Karpas-422 (cell line): Measurements from ENCODE around the gene PELI2. TPM values are rescaled to one million over a fixed set of nuclear protein-coding genes. Genes with fewer than 3 reads are reported as not detected.
A peak's percentile ranks its signal among the peaks of the same experiment; 100 is the strongest.

Experiments used
- DNase-seq: peaks from one replicate; pipeline ENCODE4 v3.0.0-alpha.2; 2015
- H2AFZ ChIP-seq: fragments of 200-600 bp; sonication (generic); 2 replicates; pipeline ENCODE4 v1.6.1; 2014; ENCODE audit warnings: antibody characterized with exemption, low read length, mixed read lengths
- H3K27ac ChIP-seq: fragments of 200-600 bp; sonication (generic); 2 replicates; pipeline ENCODE4 v1.5.1; 2014; ENCODE audit warnings: mild to moderate bottlenecking, low read length, moderate library complexity
- H3K27me3 ChIP-seq: fragments of 200-600 bp; sonication (generic); 2 replicates; pipeline ENCODE4 v1.6.1; 2014; ENCODE audit warnings: low read length, mixed read lengths
- H3K36me3 ChIP-seq: fragments of 200-600 bp; sonication (generic); 2 replicates; pipeline ENCODE4 v1.6.1; 2014; ENCODE audit warnings: low read length, mixed read lengths; ENCODE audit not compliant: insufficient read depth
- H3K4me1 ChIP-seq: fragments of 200-600 bp; sonication (generic); 2 replicates; pipeline ENCODE4 v1.6.1; 2014; ENCODE audit warnings: mild to moderate bottlenecking, low read length, mixed read lengths
- H3K4me2 ChIP-seq: fragments of 200-600 bp; sonication (generic); 2 replicates; pipeline ENCODE4 v1.6.1; 2014; ENCODE audit warnings: low read length, low read depth, mild to moderate bottlenecking; ENCODE audit not compliant: poor library complexity, severe bottlenecking
- H3K4me3 ChIP-seq: fragments of 200-600 bp; sonication (generic); 2 replicates; pipeline ENCODE4 v1.5.1; 2014; ENCODE audit warnings: mild to moderate bottlenecking, antibody characterized with exemption, low read length, mixed read lengths
- H3K79me2 ChIP-seq: fragments of 200-600 bp; sonication (generic); 2 replicates; pipeline ENCODE4 v1.6.1; 2014; ENCODE audit warnings: mild to moderate bottlenecking, low read length, mixed read lengths
- H3K9ac ChIP-seq: fragments of 200-600 bp; sonication (generic); 2 replicates; pipeline ENCODE4 v1.6.0; 2014; ENCODE audit warnings: low read length
- H3K9me2 ChIP-seq: fragments of 200-600 bp; sonication (generic), shearing (Covaris generic); replicated peaks from 2 replicates; pipeline ENCODE4 v1.6.0; 2014; ENCODE audit warnings: mild to moderate bottlenecking, low read length, moderate library complexity; ENCODE audit not compliant: insufficient read depth
- H3K9me3 ChIP-seq: fragments of 300-700, 200-600 bp; sonication (generic); 2 replicates; pipeline ENCODE4 v1.6.1; 2014; ENCODE audit warnings: low read length, mixed read lengths
- H4K20me1 ChIP-seq: fragments of 200-600 bp; sonication (generic); 2 replicates; pipeline ENCODE4 v1.6.1; 2014; ENCODE audit warnings: mild to moderate bottlenecking, antibody characterized with exemption, low read length, low read depth; ENCODE audit not compliant: insufficient read depth
- total RNA-seq: library from RNA; depleted of rRNA; stranded (reverse); fragments of >200 nt; shearing (Covaris generic); gene quantifications from 2 replicates; pipeline ENCODE4 v1.2.3, GENCODE V29; 2014; ENCODE audit warnings: low replicate concordance; rRNA removed

Gene PELI2, protein sequence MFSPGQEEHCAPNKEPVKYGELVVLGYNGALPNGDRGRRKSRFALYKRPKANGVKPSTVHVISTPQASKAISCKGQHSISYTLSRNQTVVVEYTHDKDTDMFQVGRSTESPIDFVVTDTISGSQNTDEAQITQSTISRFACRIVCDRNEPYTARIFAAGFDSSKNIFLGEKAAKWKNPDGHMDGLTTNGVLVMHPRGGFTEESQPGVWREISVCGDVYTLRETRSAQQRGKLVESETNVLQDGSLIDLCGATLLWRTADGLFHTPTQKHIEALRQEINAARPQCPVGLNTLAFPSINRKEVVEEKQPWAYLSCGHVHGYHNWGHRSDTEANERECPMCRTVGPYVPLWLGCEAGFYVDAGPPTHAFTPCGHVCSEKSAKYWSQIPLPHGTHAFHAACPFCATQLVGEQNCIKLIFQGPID
- 0.18 and 0.30 TPM in 2 replicates for total RNA-seq

DNA sequence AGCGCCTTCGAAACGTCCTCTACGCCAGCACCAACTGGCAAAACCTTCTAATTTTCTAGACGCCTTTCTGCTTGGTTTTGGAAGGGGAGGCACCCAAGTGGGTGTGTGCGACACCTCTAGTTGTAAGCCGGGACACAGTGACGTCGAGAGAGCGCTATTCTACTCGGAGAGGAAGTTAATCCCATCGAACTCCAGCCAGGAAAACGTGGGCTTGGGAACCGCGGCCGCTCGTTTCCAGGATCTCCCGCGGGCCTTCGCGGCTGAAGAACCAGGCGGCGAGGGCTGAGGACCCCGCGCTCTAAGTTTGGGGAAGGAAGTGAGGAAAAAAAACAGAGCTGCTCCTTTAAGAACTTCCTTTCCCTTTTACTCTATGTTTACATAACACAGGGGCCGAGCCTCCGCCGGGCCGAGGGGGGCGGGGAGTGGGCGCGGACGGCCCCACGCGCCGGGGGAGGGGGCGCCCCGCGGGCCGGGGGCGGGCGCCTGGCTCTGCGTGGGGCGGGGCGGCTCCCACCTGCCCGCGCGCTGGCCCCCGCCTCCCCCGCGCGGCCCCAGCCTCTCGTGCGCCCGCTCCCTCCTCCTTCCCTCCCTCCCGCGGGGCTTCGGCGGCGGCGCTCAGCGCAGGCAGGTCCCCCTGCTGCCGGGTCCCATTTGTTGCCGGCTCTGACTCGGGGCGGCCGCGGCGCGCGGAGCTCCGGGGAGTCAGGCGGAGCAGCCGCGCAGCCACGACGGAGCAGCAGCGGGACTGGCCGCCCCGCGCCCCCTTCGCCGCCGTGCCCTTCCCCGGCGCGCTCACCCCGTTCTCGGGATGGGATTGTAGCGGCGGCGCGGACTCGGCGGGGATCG lies at the start of gene PELI2:
TSS of gene PELI2 (plus strand) at position 647 of the 846 bp plus-strand sequence. CDS start 250 bp downstream, outside the sequence.
- peaks cover 6% of the 10 kb centered on the region for H4K20me1 ChIP-seq
- no peaks in the 10 kb centered on the region for H3K79me2 ChIP-seq
- no peaks in the 10 kb centered on the region for H3K27me3 ChIP-seq
- H2AFZ ChIP-seq: peak within 1 kb of the TSS; percentile 84
- peaks cover 13% of the 10 kb centered on the region for H3K4me1 ChIP-seq
- no peak within 1 kb of the TSS for H3K27ac ChIP-seq
- H3K9me2 ChIP-seq: no peaks in the 10 kb centered on the region
- H3K4me2 ChIP-seq: peak within 1 kb of the TSS; percentile 67
- no peaks in the 10 kb centered on the region for H3K36me3 ChIP-seq
- H3K9me3 ChIP-seq: no peaks in the 10 kb centered on the region
- H3K9ac ChIP-seq: peak within 1 kb of the TSS; percentile 32; the same call in 1 of the 2 replicates
- DNase-seq: peak; percentile 65
- peak within 1 kb of the TSS; percentile 60 for H3K4me3 ChIP-seq

DNA sequence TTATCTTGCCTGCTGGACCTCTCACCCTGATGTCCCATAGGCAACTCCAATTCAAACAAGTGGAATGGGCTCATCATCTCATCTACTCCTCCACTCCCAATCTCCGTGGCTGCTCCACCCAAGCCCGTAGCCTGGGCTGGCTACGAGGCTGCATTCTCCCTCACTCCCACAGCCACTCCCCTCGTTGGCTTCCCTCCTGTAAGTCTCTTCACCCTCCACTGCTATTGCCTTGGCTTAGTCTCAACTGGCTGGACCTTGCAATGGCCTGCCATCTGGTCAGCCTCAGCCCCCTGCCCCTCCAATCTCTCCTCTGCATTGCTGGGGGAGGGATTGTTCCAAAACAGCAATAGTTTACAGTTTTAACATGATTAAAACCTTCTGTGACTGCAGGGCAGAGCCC lies 44.4 kb upstream of the PELI2 start:
- no peaks in the 10 kb centered on the region for H3K36me3 ChIP-seq
- no peaks in the 10 kb centered on the region for H3K9me3 ChIP-seq
- no peak for DNase-seq
- no peaks in the 10 kb centered on the region for H3K9me2 ChIP-seq
- no peak overlapping the region for H3K4me2 ChIP-seq
- no peak overlapping the region for H2AFZ ChIP-seq
- H4K20me1 ChIP-seq: no peaks in the 10 kb centered on the region
- no peak overlapping the region for H3K27ac ChIP-seq
- H3K4me3 ChIP-seq: no peak overlapping the region
- H3K27me3 ChIP-seq: peaks cover 2% of the 10 kb centered on the region; the same call in 1 of the 2 replicates
- no peaks in the 10 kb centered on the region for H3K4me1 ChIP-seq
- no peaks in the 10 kb centered on the region for H3K79me2 ChIP-seq
- no peak overlapping the region for H3K9ac ChIP-seq

DNA sequence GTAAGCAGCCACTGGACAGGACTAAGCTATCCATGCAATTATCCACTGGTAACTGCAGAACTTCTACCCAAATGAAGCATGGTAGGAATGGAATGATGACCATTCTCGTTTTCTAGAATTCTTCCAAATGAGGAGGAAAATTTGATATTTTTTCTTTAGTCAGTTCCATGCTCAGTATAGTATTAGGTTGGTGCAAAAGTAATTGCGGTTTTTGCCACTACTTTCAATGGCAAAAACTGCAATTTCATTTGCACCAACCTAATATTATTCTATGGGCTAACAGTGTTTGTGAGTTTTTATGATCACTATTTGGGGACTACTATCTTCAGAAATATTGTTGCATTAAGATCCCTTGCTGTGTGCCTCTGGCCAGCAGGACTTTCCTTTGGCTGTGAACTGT lies 42.9 kb upstream of the PELI2 start:
- H2AFZ ChIP-seq: no peak overlapping the region
- H4K20me1 ChIP-seq: no peaks in the 10 kb centered on the region
- no peaks in the 10 kb centered on the region for H3K79me2 ChIP-seq

DNA sequence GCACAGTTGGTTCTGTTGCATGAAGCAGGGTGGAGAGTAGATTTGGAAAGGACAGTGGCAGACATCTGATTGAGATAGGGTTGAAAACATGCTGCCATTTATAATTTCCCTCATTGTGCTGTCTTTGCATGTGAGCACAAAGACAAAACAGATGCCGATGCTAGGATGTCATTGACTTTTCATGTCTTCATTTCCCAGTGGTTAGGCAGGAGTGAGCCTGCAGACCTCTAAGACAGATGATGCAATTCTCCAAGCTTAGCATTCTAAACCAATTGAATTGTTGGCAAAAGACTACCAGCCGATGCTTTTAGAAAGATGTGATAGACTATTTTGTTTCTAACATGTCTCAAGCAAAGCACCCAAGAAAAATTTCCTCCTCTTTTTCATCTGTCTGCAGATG lies 37.1 kb upstream of the PELI2 start:
- no peak overlapping the region for H3K4me2 ChIP-seq
- H3K9me3 ChIP-seq: no peaks in the 10 kb centered on the region
- no peaks in the 10 kb centered on the region for H3K36me3 ChIP-seq
- DNase-seq: no peak
- H3K27me3 ChIP-seq: peaks cover 2% of the 10 kb centered on the region; the same call in 1 of the 2 replicates
- H3K9ac ChIP-seq: no peak overlapping the region
- H3K27ac ChIP-seq: no peak overlapping the region
- H3K79me2 ChIP-seq: no peaks in the 10 kb centered on the region
- no peaks in the 10 kb centered on the region for H3K4me1 ChIP-seq
- no peak overlapping the region for H2AFZ ChIP-seq
- H4K20me1 ChIP-seq: no peaks in the 10 kb centered on the region
- H3K9me2 ChIP-seq: no peaks in the 10 kb centered on the region
- H3K4me3 ChIP-seq: no peak overlapping the region

More for the DNA sequence above, 42.9 kb upstream of the PELI2 start:
- no peaks in the 10 kb centered on the region for H3K4me1 ChIP-seq
- H3K4me3 ChIP-seq: no peak overlapping the region
- H3K27me3 ChIP-seq: peaks cover 2% of the 10 kb centered on the region; the same call in 1 of the 2 replicates
- no peaks in the 10 kb centered on the region for H3K9me3 ChIP-seq
- H3K4me2 ChIP-seq: no peak overlapping the region
- no peaks in the 10 kb centered on the region for H3K9me2 ChIP-seq
- DNase-seq: no peak
- no peaks in the 10 kb centered on the region for H3K36me3 ChIP-seq
- no peak overlapping the region for H3K9ac ChIP-seq
- H3K27ac ChIP-seq: no peak overlapping the region

DNA sequence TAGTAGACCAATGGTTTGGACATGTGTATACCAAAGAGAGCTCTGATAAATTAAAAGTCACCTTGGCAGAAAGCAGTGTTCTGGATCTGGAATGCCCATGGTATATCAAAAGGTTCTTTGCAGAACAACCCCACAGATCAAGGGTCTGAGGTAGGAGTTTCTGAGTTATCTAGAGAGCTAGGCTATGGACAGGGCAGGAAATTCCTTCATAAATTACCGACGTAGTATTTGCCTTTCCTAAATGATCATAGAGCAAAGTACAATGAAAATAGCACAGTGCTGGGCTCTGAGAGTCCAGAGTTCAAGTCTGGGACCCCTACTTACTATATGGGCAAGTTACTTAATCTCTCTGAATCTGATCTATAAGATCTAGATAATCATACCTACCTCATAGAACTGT lies 35.3 kb upstream of the PELI2 start:
- H2AFZ ChIP-seq: no peak overlapping the region
- H3K4me1 ChIP-seq: no peaks in the 10 kb centered on the region
- no peak overlapping the region for H3K27ac ChIP-seq
- H3K9ac ChIP-seq: no peak overlapping the region
- no peaks in the 10 kb centered on the region for H3K79me2 ChIP-seq
- peaks cover 7% of the 10 kb centered on the region; the same call in 1 of the 2 replicates for H3K27me3 ChIP-seq
- H3K4me3 ChIP-seq: no peak overlapping the region
- no peaks in the 10 kb centered on the region for H3K9me3 ChIP-seq
- no peak overlapping the region for H3K4me2 ChIP-seq
- no peaks in the 10 kb centered on the region for H4K20me1 ChIP-seq
- H3K36me3 ChIP-seq: no peaks in the 10 kb centered on the region
- H3K9me2 ChIP-seq: no peaks in the 10 kb centered on the region
- DNase-seq: no peak

DNA sequence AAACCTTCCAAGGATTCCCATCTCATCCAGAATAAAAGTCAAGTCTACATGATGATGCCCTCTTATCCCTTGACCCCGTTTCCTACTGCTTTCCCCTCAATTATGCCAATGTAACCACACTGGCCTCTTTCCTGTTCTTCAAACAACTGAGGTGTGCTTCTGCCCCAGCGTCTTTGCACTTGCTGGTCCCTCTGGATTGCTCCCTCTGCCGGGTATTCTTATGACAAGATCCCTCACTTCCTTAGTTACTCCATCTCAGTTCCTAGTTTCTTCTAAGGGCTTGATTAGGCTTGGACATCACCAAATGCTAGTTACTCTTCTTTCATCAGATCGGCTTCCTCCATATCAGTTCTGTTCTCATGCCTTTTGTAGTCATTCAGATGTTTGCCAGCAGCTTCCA lies 32.7 kb upstream of the PELI2 start:
- Histone ChIP-seq H3K36me3 (no peaks in the 10 kb centered on the region), H3K79me2 (no peaks in the 10 kb centered on the region), H3K27me3 (peaks cover 5% of the 10 kb centered on the region; the same call in 1 of the 2 replicates), H3K9me3 (no peaks in the 10 kb centered on the region), H4K20me1 (no peaks in the 10 kb centered on the region), H3K9me2 (no peaks in the 10 kb centered on the region), H3K4me2 (no peak overlapping the region), H2AFZ (no peak overlapping the region), H3K4me3 (no peak overlapping the region), H3K4me1 (no peaks in the 10 kb centered on the region), H3K27ac (no peak overlapping the region), H3K9ac (no peak overlapping the region)
- no peak for DNase-seq

DNA sequence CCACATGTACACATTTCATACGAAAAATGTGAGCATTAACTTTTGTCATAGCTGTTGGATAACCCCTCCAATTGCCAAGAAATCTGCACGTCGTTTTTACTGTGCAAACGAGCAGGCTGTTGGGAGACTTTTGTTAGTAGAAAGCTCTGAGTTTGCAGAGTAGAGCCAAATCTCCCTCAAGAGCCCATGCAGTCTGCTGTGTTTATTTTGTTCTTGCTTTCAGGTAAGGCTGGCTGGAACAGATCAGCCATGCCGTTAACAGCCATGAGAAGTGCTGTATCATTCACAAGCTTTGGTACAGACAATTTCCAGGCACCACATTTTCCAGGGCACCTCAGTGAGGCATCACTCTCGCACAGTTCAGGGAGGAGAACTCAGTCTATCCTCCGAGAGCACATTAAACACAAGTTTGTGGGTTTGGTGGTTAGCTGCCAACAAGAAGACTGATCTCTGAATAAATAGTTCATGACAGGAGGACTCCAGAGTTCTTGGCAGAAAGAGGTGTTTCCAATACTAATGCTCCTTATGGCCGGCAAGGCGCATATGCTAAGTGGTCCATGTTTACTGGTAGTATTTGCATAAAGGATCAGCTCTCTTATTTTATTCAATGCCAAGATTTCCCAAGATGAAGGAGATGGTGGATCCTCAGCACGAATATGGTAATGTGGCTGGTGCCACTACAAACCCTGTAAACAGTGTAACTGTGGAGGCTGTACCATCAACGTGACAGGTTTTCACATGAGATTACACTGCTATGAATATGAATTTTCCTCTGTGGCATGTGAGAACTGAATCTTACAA lies 30.3 kb upstream of the PELI2 start:
- no peak overlapping the region for H2AFZ ChIP-seq
- H3K9me3 ChIP-seq: no peaks in the 10 kb centered on the region
- H3K36me3 ChIP-seq: no peaks in the 10 kb centered on the region
- H3K9me2 ChIP-seq: no peaks in the 10 kb centered on the region
- no peaks in the 10 kb centered on the region for H3K4me1 ChIP-seq
- peaks cover 5% of the 10 kb centered on the region; the same call in 1 of the 2 replicates for H3K27me3 ChIP-seq
- H3K4me2 ChIP-seq: no peak overlapping the region
- no peak overlapping the region for H3K4me3 ChIP-seq
- H3K27ac ChIP-seq: no peak overlapping the region
- no peak overlapping the region for H3K9ac ChIP-seq
- DNase-seq: no peak
- H3K79me2 ChIP-seq: no peaks in the 10 kb centered on the region
- H4K20me1 ChIP-seq: no peaks in the 10 kb centered on the region
